SKM-1 (cell line): ENCODE results near the gene CADM1.

Experiments used
- DNase-seq: peaks from one replicate; lab custom pipeline; 2025; ENCODE audit not compliant: unreplicated experiment; lab: John Stamatoyannopoulos, UW

CADM1 gene

DNA sequence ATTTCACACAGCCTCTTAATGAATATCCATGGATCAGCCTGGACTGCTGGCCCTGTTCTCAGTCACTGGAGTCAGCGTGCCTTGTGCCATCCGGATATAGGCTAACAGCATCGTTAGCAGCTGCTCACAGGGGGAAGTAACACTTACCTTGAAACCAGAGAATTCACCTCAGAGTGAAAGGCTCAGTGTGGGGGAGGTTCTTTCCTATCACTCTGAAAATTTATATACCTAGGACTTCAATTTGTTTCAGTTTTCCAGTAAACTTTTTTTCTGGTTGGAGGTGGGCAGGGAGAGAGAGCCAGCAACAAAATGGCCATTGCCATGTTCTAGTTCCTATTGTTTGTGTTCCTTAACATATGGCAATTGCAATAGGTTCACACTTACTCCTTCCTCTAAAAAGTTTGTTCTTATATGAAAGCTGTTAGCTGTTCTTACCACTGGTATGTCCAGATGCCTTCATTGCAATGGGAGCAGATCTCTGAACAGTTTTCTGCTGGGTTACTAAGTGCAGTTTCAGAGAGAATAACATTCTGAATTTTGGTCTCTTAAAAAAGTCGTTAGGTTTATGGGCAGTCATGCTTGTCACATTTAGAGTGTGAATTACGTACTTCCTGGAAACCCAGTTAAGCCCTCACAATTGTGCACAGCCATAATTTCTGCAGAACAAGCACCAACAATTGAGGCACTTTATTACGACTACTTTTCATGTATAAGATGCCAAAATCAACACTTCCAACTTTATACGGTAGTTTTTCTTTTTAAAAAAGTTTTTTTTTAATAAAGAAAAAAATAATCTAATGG, 247.6 kb downstream of the CADM1 start:
- no peak for DNase-seq

DNA sequence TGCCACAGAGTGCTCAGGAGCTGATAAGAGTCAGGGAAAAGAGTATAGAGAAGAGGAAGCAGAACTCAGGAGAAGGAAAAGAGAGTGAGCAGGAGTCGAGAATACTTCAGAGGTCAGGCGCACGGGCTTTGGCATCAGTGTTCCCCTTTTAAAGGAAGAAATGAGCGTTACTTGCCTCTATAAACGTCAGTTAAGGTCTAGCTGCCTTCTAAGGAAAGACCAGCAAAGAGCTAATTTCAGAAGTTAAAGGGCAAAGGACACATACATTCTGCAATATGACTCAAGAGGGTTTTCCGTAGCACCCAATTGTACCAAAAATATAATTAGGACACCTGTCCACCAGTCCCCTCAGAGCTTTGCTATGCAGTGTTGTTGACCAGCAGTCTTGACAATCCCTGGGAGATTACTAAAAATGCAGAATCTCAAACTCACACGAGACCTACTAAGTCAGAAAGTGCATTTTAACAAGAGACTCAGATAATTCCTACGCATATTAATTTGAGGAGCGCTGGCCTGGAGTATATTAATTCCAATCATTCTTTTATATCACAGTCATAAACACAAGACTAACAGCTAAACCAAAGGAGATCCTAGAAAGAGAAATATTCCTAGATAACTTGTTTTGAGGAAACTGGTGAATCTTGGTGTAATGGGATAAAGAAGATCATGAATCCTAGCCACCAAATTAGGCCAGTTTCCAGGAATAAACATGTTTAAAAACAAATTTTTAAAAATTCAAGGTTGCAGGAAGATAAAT, 249.0 kb downstream of the CADM1 start:
- DNase-seq, result no peak

DNA sequence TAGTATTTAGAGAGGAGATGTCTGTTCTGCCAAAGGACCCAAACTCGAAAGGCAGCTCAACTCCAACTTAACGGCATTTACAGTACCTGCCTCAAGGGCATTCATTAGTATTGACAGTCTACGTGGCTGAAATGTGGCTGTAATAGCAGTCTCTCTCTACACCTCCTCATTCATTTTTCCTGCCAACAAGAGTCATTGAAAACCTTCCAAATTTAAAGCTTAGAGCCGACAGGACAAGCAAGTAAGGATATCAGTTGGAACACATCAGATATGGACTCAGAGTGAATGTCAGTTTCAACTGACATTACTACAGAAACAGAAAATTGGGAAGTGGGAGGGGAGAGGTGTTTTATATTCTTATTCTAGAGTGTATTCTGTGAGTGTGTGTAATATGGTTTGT, 253.1 kb downstream of the CADM1 start:
- DNase-seq, result no peak

DNA sequence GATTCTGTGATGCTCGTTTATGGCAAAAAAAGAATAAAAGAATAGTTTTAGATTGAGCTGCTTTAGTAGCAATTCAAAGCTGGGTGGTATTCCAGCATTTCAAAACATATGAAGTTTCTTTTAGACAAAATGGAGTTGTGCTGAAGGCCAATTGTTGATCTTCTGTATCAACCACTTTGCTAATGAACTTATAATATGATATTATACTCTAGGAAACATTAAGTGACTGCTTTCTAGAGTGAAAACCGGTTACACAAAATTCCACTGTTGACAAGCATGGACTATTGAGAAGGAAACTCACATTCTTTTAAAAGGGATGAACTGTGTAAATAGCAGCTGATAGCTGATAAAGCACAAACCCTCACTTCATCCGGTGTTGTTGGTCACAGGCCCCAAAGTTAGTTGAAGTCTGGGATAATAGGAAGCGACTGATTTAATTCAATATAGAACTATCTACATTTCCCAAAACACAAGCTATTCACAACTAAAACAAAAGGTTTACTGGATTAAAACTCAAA, 255.1 kb downstream of the CADM1 start:
- no peak for DNase-seq

DNA sequence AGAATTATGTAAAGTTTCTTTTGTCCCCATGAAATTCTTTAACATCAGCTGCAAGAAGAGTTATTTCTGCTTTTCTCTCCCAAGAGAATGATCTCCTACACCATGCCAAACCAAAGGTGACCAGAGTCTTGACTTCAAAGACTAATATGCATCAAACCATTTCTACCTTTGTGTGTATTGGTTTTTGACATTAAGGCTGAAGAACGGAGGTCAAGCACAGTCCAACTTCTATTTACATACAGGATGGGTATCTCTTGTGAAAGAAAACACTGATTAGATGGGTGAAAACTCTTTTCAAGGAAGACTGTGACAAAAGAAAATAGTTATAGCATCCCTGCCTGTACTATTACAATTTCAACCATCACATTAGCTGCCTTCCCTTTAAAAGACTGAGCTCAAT, 256.3 kb downstream of the CADM1 start:
- no peak for DNase-seq

DNA sequence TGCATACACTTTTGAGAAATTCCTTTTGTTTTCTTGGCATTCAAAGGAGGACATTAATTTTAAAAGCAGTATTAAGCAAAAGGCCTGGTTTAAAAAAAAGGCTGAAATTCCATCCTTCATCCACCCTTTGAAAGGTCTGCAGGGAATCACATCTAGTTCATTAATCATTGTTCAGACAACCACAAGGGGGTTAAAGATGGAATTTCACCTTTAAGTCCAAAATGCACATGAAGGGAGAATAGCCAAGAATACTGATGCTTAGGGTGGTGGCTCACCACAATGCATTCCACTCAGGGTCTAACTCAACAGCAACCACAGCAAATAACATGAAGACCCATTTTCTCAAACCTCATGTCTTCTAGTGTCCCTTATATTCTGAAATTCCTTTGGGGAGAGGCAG, 256.9 kb downstream of the CADM1 start:
- DNase-seq, result no peak

DNA sequence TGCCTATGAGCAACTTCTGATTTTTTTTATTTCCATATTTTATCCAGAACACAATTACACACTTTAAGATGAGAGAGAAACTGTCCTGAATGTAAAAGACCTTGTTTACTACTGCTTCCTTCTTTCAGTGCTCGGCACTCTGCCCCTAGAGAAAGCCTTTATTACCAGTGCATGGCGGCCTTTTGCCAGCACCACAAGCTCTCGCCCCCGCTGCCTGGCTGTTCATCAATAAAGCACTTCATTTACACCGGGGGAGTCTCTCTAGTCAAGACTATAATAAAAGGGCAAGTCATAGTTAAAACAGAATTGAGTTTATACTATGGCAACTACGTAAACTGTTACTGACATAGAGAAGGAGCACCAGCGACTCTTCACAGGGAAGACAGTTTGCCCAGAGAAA, 259.5 kb downstream of the CADM1 start:
- no peak for DNase-seq

DNA sequence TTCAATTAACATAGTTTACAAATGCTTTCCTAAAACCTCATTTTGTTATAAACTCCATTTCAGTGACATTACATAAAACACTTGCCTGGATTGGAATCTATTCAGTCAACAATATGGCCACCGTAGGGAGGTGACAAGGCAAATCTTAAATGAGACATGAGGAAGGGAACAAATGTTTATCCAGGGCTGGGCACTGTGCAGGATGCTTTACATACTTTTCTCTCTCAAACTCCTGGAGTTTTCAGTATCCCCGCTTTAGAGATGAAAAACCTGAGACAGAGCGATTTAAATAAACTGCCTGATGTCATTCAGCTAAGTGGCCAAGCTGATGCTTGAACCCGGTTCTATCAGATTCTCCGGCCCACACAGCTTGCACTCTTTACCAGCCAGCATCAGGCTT, 259.9 kb downstream of the CADM1 start:
- DNase-seq, result no peak

DNA sequence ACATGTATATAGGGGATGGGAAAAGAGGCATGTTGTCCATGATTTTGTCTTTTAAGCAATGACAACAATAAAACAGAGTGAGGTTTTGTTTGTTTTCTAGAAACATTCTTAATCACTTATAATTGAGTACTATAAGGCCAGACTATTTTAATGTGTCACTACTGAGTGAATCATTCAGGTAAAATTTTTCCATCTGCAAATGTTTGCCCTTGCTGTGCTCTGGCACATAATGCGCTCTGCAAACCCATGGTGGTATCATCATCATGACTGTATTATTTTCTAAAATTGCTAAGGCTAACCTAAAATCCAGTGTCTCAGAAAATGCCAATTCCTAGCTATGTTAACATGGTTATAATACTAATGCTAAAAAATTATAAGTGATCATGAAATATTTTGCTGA, 261.2 kb downstream of the CADM1 start:
- no peak for DNase-seq

DNA sequence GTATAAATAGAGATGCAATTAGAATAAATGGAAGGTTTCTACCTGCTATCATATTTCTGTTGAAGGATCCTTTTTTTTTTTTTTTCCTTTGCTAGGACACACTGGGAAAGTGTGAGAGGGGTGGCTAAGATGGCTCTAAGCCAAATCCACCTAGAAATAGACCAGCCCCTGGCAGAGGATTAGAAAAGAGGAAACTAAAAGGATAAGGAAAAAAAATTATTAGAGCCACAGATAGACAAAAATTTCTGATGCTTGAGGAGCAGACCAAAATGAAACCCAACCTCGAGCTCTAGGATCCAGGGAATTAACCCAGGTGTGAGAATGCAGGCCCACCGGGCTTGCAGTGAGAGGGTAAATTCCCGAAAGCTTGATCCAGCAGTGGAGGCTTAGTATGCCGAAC, 262.3 kb downstream of the CADM1 start:
- no peak for DNase-seq

DNA sequence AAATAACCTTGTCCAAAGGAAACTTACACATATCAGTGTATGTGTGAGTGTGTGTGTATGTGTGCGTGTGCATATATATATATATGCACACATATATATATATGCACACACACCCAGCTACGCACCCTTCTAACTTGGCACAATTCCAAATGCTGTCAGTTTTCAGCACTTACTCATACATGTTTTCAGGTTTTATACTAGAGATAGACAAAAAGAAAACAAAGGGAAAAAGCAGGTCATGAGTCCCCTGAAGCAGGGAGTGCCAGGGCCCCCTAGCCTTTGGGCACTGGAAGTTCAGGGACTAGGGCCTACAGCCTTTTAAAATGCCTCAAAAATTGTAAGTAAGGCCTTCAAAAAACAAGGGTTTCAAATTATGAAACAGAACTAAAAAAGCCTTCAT, 265.4 kb downstream of the CADM1 start:
- DNase-seq, result no peak

DNA sequence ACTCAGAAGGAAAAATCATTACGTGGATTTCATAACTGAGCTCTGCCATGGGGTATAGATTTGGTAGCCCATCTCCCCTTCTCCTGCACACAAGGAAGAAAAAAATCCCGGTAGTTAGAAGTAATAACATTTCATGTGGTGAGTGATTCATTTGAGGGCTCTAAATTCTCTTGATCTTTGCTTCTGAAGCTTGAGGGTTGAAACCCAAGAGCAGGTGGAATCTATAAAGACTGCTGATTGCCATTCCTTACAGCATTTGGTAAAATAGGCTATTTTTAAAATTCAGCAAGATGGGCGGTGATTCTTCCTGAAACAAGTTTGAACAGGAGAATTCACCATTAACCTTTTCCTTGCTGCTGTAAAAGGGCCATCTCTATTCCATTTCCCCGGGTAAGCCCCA, 266.1 kb downstream of the CADM1 start:
- DNase-seq, result no peak

DNA sequence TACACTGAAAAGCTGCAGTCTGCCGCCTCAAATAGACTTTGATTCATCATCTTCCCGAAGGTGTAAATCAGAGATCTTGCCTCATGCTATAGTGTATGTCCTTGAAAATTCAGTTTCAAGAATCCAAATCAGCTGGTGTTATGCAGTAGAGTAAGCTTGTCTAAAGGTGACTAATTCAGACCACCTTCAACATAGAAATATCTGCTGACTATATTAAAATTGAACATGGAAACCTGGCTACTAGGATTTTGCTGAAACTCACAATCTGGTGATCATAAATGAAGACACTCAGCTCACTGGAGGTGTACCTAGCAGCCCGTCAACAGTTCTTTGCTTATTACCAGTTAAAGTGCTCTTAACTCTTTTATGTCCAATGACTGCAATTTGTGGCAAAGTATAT, 266.6 kb downstream of the CADM1 start:
- no peak for DNase-seq

DNA sequence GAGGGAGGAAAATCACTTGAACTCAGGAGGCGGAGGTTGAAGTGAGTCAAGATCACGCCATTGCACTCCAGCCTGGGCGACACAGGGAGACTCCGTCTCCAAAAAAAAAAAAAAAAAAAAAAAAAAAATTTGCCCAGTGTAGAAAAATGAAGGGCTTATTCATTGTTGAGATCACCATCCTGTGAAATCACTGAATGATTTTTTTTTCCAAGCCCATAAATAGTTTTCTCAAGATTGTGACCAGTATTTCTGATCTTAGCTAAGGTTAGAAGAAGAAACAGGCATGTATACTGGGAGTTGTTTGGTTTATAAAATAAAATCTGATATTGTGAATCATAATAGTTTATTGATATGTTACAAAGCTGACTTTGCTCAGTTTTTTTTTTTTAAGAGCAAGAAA, 269.4 kb downstream of the CADM1 start:
- no peak for DNase-seq

DNA sequence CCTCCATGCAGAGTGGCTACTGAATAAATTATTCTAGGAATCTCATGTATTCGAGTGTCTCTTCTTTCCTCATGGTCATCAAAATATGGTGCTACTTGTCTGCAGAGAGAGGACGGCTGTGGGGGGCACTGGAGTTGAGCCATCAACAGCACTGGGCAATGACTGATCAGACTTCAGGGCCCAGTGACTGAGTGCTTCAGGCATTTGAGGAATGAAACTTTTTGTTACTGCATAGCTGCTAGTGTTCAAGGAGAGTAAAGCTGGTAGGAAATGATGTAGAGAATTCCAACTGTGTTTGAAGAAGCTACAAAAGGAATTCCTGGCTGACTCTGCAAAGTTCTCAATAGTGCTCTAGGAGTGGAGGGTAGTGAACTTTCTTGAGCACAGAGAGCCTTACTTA, 277.7 kb downstream of the CADM1 start:
- no peak for DNase-seq

DNA sequence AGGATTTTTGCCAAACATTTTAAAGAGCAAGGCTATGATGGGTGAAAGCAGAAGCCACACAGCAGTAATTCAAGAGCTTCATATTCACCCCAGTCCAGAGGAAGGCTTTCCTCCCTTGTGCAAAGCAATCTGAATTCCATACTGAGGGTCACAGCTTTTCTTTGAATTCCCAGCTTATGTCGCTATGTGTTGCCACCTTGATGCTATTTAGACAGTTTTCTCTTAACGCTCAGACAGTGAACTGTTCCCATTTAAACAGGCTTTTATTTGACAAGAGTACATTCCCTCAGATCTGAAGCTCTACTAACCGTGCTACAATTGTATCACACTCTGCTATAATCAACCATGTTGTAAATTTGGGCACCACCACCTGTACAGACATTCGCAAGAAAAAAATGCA, 279.7 kb downstream of the CADM1 start:
- DNase-seq, result no peak

DNA sequence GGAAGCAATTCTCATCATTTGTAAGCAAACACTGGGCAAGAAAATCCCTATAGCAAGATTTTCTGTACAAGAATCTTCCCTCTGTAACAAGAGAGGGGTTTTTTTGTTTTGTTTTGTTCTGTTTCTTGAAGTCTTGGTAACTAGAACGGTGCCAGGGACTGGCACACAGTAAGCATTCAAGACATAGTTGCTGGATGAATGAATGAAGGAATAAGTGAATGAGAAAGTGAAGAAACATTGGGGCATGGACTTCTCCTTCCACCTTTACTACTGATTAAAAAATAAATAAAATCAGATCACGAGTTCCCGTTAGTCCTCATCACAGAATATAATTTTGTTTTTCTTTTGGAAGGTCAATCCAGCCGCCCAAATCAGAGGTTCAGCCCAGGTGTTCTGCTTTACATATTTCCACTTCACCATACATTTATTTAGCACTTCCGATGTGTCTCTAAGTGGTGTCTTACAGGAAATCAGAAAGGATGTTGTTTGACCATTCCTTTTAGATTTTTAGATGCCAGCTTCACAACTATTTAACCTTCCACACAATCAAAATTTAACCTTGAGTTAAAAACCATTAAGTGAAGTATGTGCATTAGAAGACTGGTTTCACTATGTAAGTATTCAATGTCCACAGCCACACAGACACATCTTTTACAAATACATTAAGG, 281.2 kb downstream of the CADM1 start:
- DNase-seq, result no peak

DNA sequence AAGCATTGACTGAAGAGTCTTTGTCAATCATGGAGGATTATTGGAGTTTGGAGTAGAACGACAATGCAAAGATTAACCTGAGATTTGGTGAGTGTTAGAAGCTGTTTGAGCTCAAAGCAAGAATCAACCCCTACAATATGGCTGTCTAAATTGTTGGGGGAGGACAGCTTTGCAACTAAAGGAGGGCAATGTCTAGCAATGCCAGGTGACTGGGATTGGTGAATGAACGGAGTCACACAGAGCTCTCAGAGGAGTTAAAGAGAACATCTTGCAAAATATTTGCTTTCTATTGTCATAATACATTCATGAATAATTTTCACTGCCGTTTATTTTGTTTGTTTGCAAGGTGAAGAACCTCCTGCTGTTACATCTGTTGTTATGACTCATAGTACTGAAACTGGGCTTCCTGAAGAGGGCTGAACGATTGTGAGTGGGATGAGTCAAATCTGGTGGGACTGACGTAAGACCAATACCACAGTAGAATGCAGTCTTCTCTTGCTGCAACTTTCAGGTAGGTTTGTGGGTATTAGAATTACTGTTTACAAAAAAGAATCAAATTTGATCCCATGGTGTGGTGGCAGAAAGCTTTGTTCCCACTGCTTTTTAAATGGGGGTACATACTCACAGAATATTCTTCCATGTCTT, 281.9 kb downstream of the CADM1 start:
- DNase-seq, result no peak

DNA sequence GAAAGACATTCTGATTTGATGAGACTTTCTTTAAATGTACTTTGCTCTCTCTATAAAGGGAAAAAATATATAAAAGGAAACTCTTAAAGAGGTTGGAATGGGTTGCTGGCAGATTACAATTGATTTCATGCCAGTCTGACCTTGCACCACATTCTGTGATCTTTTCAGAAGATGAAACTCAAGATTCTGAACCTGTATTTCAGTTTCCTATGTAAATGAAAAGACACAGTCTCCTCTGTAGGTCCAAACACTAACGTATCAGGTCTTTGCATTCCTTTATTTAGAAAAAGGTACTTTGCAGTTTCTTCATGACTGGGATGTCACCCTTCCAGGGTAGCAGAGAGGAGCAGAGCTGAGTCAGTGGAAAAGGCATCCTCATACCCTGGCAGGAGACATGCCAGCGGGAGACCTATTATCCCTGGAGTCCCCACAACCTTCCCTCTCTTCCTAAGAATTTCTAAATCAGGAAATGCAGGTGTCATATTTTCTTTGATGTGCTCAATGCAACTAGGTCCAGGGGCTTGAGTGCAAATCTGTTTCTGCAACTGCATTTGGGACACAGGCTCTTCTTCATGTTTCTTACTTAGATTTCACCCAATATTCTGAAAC, 282.6 kb downstream of the CADM1 start:
- no peak for DNase-seq

DNA sequence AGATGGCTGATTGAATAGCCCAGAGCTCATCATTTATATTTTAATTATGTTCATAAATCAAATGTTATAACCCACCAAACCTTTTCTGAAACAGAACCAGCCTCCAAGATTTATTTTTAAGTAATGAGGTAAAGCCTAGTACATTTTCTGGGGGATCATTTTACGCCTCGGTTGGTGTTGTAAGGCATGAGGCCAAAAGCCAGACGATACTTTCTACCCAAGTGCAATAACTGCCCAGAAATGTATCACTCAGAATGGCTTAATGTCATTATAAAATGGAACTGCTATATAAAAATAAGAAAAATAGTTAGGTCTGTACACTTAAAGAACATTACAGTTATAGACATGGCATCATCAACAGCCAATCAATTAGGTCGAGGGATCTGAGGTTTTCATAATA, 283.3 kb downstream of the CADM1 start:
- DNase-seq, result no peak

DNA sequence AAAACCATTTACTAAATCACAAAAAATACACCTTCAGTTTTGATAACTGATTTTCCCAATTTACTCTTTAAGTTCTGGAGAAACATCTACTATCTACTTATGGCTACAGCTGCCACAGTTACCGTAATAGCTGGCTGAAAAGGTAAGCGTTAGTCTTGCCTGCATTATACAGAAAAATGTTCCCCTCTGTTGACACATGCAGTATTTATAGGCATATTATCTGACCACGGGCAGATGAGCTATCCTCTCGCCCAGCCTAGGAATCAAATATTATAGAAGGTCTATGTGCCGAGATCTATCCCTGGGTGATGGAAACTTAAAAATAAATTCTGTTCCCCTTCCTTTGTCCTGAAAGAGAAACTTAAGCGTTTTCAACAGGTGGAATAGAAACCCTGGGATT, 283.8 kb downstream of the CADM1 start:
- no peak for DNase-seq
